IMR-90 (cell line): ENCODE data around the gene BPIFB2.

Experiments
- BHLHE40 ChIP-seq: fragments of 150-350 bp; IDR thresholded peaks from 2 replicates; pipeline ENCODE4 v1.6.1; 2016; ENCODE audit warnings: mild to moderate bottlenecking, low read depth, low read length
- CEBPB ChIP-seq: IDR thresholded peaks from 2 replicates; pipeline ENCODE4 v1.6.1; 2012; ENCODE audit warnings: low read depth, low read length, improper control_type of control experiment
- CHD1 ChIP-seq: IDR thresholded peaks from 2 replicates; pipeline ENCODE4 v1.6.1; 2012; ENCODE audit warnings: low read depth, low read length, improper control_type of control experiment
- ELK1 ChIP-seq: fragments of 150-350 bp; IDR thresholded peaks from 2 replicates; pipeline ENCODE4 v1.6.1; 2016; ENCODE audit warnings: low read depth, mild to moderate bottlenecking, low read length, moderate library complexity, borderline replicate concordance
- FOS ChIP-seq: fragments of 150-350 bp; IDR thresholded peaks from 2 replicates; pipeline ENCODE4 v1.6.1; 2016; ENCODE audit warnings: low read depth, low read length
- MAFK ChIP-seq: IDR thresholded peaks from 2 replicates; pipeline ENCODE4 v1.6.1; 2012; ENCODE audit warnings: low read depth, low read length, improper control_type of control experiment
- MAZ ChIP-seq: IDR thresholded peaks from 2 replicates; pipeline ENCODE4 v1.6.1; 2012; ENCODE audit warnings: low read depth, mild to moderate bottlenecking, low read length, improper control_type of control experiment, moderate library complexity, borderline replicate concordance
- MXI1 ChIP-seq: IDR thresholded peaks from 2 replicates; pipeline ENCODE4 v1.6.1; 2012; ENCODE audit warnings: low read depth, mild to moderate bottlenecking, low read length, moderate library complexity, borderline replicate concordance
- POLR2A ChIP-seq: IDR thresholded peaks from 2 replicates; pipeline ENCODE4 v1.6.1; 2012; ENCODE audit warnings: mild to moderate bottlenecking, low read depth, low read length
- RAD21 ChIP-seq: IDR thresholded peaks from 2 replicates; pipeline ENCODE4 v1.6.1; 2012; ENCODE audit warnings: low read length, improper control_type of control experiment
- RCOR1 ChIP-seq: IDR thresholded peaks from 2 replicates; pipeline ENCODE4 v1.6.1; 2012; ENCODE audit warnings: mild to moderate bottlenecking, low read length, improper control_type of control experiment; ENCODE audit not compliant: insufficient replicate concordance
- RFX5 ChIP-seq: IDR thresholded peaks from 2 replicates; pipeline ENCODE4 v1.8.0; 2012; ENCODE audit warnings: low read depth, mild to moderate bottlenecking, low read length, moderate library complexity
- USF2 ChIP-seq: fragments of 150-350 bp; IDR thresholded peaks from 2 replicates; pipeline ENCODE4 v1.6.1; 2017; ENCODE audit warnings: mild to moderate bottlenecking, antibody characterized with exemption, low read length, low read depth
- TF ChIP-seq, protein P1 (sequence below): conservative IDR thresholded peaks from 2 replicates; pipeline ENCODE4 v1.5.1; 2012; ENCODE audit warnings: mild to moderate bottlenecking, low read depth, low read length, improper control_type of control experiment

- TF ChIP-seq, protein P1, sequence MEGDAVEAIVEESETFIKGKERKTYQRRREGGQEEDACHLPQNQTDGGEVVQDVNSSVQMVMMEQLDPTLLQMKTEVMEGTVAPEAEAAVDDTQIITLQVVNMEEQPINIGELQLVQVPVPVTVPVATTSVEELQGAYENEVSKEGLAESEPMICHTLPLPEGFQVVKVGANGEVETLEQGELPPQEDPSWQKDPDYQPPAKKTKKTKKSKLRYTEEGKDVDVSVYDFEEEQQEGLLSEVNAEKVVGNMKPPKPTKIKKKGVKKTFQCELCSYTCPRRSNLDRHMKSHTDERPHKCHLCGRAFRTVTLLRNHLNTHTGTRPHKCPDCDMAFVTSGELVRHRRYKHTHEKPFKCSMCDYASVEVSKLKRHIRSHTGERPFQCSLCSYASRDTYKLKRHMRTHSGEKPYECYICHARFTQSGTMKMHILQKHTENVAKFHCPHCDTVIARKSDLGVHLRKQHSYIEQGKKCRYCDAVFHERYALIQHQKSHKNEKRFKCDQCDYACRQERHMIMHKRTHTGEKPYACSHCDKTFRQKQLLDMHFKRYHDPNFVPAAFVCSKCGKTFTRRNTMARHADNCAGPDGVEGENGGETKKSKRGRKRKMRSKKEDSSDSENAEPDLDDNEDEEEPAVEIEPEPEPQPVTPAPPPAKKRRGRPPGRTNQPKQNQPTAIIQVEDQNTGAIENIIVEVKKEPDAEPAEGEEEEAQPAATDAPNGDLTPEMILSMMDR: no peak
- TF ChIP-seq POLR2A (no peak), USF2 (no peak), RAD21 (no peak), BHLHE40 (no peak), ELK1 (no peak), MXI1 (no peak), MAFK (no peak), CEBPB (no peak), RCOR1 (no peak), CHD1 (no peak), RFX5 (no peak), FOS (no peak), MAZ (no peak)
Observed at GRCh38 chr20:33024243-33024560, 16.7 kb downstream of the BPIFB2 start.
